Stomach smooth muscle (tissue), 2 donors: ENCODE results near the gene TAF3.

Source experiments
- H3K27ac ChIP-seq: one replicate; pipeline ENCODE4 v1.7.0; 2013; ENCODE audit warnings: mild to moderate bottlenecking, low read length, inconsistent platforms
- H3K27me3 ChIP-seq, 2 donors: one replicate each; pipeline ENCODE4 v1.7.0; 2013; ENCODE audit warnings: low read length in 2 of 2; ENCODE audit not compliant: insufficient read depth in 2 of 2, control insufficient read depth in 1 of 2
- H3K36me3 ChIP-seq, 2 donors: one replicate each; pipeline ENCODE4 v1.7.0; 2013; ENCODE audit warnings: low read length in 2 of 2; ENCODE audit not compliant: control insufficient read depth in 2 of 2, insufficient read depth in 2 of 2
- H3K4me1 ChIP-seq: one replicate; pipeline ENCODE4 v1.7.0; 2013; ENCODE audit warnings: low read length; ENCODE audit not compliant: control insufficient read depth, insufficient read depth
- H3K4me3 ChIP-seq, 2 donors: one replicate each; pipeline ENCODE4 v1.7.0; 2013; ENCODE audit warnings: low read length in 2 of 2
- H3K9ac ChIP-seq, 2 donors: one replicate each; pipeline ENCODE4 v1.7.0; 2013; ENCODE audit warnings: low read length in 2 of 2, mild to moderate bottlenecking in 1 of 2
- H3K9me3 ChIP-seq, 2 donors: one replicate each; pipeline ENCODE4 v1.7.0; 2013; ENCODE audit warnings: low read length in 2 of 2; ENCODE audit not compliant: control insufficient read depth in 2 of 2
- donor health status: healthy.
- donor health status: Pancreatic carcinoma.

The TAF3 gene

DNA sequence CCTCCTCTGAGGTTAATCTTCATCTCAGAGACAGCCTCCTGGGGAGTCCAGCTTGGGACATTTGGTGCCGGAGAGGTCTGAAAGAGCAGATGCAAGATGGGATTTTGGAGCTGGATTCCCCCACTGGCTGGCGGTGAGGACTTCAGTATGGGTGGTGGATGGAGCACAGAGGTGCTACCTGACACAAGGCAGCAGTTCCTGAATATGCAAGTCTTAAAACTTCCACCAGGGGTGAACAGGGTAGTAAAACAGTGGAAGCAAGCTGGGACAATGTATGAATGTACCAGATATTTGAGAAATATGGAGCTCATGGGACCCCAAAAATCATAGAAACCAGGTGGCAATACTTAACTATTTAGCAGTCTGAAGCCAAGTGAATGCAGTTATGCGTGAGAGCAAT, 4.8 kb upstream of the TAF3 start:
- no peaks in the 10 kb centered on the region for H3K27me3 ChIP-seq
- peaks cover 2 to 3% of the 10 kb centered on the region in 2 donors for H3K36me3 ChIP-seq
- no peaks in the 10 kb centered on the region for H3K9me3 ChIP-seq
- no peak overlapping the region for H3K27ac ChIP-seq
- H3K4me1 ChIP-seq, result peaks cover 3% of the 10 kb centered on the region
- no peak overlapping the region for H3K4me3 ChIP-seq
- H3K9ac ChIP-seq, result no peak overlapping the region

DNA sequence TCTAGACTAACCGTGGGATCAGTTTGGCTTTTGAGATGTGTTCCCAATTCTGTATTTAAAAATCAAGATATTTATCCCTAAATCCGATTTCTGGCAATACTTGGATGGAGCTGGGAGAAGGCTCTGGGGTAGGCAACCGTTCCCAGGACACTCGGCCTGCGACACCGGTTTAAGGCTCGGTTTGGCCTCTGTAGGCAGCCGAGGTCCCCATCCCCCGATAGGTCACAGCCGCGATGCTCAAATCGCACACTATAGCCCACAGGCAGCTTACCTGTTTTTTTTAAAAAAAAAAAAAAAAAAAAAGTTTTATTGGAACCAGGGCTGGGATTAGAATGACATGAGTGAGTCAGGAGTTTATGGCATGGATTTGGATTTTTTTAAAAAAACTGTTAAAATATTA, 729 bp upstream of the TAF3 start:
- peak overlapping the region; percentile 64 to 69 for H3K9ac ChIP-seq

DNA sequence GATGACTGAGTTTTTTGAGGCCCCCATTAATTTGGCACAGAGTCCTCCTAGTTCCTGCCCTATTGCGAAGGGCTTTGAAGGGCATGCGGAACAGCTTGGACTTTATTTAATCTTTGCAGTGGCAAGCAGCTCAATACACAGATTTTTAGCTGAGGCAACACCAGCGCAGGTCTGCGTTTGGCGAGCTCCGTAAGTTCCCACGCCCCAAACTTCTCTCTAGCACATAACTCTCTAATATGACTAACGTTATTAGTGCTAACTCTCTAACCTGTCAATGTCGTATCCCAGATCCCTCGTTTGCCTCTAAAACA, 366 bp upstream of the TAF3 start:
- peaks cover 3 to 5% of the 10 kb centered on the region in 2 donors for H3K36me3 ChIP-seq
- H3K27ac ChIP-seq, result no peak overlapping the region
- H3K4me1 ChIP-seq, result peaks cover 17% of the 10 kb centered on the region
- H3K4me3 ChIP-seq, result peak overlapping the region; percentile 84 to 99
- peak overlapping the region; percentile 64 to 69 for H3K9ac ChIP-seq
- H3K27me3 ChIP-seq, result no peaks in the 10 kb centered on the region
- no peaks in the 10 kb centered on the region for H3K9me3 ChIP-seq

More for the DNA sequence above, 729 bp upstream of the TAF3 start:
- H3K36me3 ChIP-seq, result peaks cover 3 to 5% of the 10 kb centered on the region in 2 donors
- H3K4me1 ChIP-seq, result peaks cover 17% of the 10 kb centered on the region
- no peaks in the 10 kb centered on the region for H3K9me3 ChIP-seq
- peak overlapping the region; percentile 84 to 99 for H3K4me3 ChIP-seq
- no peaks in the 10 kb centered on the region for H3K27me3 ChIP-seq
- no peak overlapping the region for H3K27ac ChIP-seq

DNA sequence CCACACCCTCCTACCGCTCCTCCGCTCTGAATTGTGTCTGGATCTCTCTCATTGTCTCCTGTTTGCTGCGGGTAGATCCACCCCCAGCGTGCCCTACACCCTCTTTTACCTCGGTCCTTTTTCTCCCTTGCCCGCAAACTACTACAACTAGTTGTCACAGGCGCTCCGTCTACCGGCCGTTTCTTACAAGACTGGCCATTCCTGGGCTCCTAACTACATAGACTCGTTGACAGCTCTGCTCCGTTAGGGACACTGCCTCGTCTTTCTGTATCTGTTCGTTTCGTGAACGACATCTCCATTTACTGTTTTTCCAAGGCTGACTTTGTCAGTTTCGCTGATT, 786 bp downstream of the TAF3 start:
- Histone ChIP-seq H3K9ac (peak overlapping the region; percentile 64 to 86), H3K27me3 (no peaks in the 10 kb centered on the region), H3K36me3 (peaks cover 3 to 5% of the 10 kb centered on the region in 2 donors), H3K4me3 (peak overlapping the region; percentile 84 to 99), H3K4me1 (peaks cover 17% of the 10 kb centered on the region), H3K9me3 (no peaks in the 10 kb centered on the region), H3K27ac (peak overlapping the region; percentile 18)

DNA sequence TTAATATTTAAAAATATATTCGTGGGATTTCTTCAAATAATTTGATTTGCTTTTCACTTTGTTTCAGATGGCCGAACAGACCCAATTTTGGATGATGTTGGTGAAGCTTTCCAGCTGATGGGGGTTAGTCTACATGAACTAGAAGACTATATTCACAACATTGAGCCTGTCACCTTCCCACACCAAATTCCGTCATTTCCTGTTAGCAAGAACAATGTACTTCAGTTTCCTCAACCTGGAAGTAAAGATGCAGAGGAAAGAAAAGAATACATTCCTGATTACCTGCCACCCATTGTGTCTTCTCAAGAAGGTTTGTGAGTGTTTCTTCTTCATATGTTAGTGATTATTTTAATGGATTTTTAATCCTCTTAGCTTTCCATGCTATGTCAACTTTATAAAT, 5.9 kb downstream of the TAF3 start:
- H3K36me3 ChIP-seq, result peaks cover 14 to 21% of the 10 kb centered on the region in 2 donors
- no peak overlapping the region for H3K27ac ChIP-seq
- no peaks in the 10 kb centered on the region for H3K9me3 ChIP-seq
- no peak overlapping the region for H3K4me3 ChIP-seq
- H3K27me3 ChIP-seq, result no peaks in the 10 kb centered on the region
- peaks cover 9% of the 10 kb centered on the region for H3K4me1 ChIP-seq
- no peak overlapping the region for H3K9ac ChIP-seq

DNA sequence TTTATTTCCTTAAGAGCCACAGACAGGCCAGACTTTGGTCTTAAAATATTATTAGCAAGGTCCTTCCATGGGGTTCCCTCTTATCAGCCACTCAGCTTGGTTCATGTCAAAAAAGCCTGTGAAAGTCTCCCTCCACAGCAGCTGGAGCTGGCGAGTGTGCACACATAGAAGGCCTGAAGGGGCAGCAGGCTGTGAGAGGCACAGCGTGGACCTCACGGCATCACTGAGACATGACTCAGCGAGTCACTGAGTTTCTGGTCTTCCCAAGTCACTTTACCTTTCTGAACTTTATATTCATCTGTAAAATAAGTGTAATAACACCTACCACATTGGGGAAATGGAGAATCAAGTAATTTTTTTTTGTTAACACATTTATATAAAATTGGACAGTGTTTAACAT, 8.7 kb downstream of the TAF3 start:
- H3K27ac ChIP-seq, result no peak overlapping the region
- H3K4me3 ChIP-seq, result no peak overlapping the region
- no peaks in the 10 kb centered on the region for H3K9me3 ChIP-seq
- no peaks in the 10 kb centered on the region for H3K27me3 ChIP-seq
- H3K9ac ChIP-seq, result no peak overlapping the region
- peaks cover 9 to 18% of the 10 kb centered on the region in 2 donors for H3K36me3 ChIP-seq
- no peaks in the 10 kb centered on the region for H3K4me1 ChIP-seq

DNA sequence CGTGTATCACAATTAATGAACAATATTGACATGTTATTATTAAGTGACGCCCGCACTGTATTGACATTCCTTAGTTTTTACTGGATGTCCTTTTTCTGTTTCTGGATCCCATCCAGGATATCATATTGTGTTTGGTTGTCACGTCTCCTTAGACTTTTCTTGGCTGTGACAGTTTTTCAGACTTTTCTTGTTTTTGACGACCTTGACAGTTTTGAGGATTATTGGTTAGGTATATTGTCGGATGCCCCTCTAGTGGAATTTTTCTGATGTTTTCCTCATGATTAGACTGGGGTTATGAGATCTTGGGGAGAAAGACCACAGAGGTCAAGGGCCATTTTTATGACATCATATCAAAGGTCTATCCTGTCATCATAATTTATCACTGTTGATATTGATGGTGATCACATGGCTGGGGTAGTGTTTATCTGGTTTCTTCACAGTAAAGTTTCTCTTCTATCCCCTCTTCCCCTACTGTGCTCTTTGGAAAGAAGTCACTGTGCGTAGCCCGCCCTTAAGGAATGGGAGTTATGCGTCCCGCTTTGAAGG, 11.1 kb downstream of the TAF3 start:
- no peaks in the 10 kb centered on the region for H3K27me3 ChIP-seq
- no peak overlapping the region for H3K9ac ChIP-seq
- H3K9me3 ChIP-seq, result no peaks in the 10 kb centered on the region
- no peak overlapping the region for H3K27ac ChIP-seq
- no peaks in the 10 kb centered on the region for H3K4me1 ChIP-seq
- H3K36me3 ChIP-seq, result peaks cover 7 to 16% of the 10 kb centered on the region in 2 donors
- no peak overlapping the region for H3K4me3 ChIP-seq

DNA sequence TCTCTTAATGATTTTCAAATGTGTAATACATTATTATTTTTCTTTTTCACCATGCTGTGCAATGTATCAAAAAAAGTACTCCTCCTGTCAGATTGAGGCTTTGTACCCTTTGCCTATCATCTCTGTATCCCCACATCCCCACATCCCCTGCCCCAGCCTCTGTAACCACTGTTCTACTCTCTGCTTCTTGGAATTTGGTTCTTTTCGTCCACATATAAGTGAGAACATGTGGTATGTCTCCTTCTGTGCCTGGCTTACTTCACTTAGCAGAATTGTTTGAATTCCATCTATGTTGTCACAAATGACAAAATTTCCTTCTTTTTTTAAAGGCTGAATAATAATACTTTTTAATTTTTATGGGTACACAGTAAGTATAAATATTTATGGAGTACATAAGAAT, 13.8 kb downstream of the TAF3 start:
- Histone ChIP-seq H3K27me3 (no peaks in the 10 kb centered on the region), H3K4me3 (no peak overlapping the region), H3K36me3 (peaks cover 0 to 3% of the 10 kb centered on the region in 2 donors)

DNA sequence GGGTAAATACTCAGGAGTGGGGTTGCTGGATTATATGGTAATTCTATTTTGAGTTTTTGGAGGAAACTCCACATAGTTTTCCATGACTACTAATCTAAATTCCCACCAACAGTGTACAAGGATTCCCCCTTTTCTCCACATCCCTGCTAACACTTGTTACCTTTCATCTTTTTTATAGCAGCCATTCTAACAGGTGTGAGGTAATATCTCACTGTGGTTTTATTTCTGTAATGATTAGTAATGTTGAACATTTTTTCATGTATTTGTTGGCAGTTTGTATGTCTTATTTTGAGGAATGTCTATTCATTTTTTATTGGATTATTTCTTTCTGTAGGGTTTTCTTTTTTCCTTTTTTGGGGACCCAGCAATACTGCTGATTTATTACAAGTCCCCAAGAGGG, 14.9 kb downstream of the TAF3 start:
- H3K9ac ChIP-seq, result no peak overlapping the region
- H3K9me3 ChIP-seq, result no peaks in the 10 kb centered on the region
- no peak overlapping the region for H3K27ac ChIP-seq
- H3K27me3 ChIP-seq, result no peaks in the 10 kb centered on the region
- no peak overlapping the region for H3K4me3 ChIP-seq
- peaks cover 0 to under 1% of the 10 kb centered on the region in 2 donors for H3K36me3 ChIP-seq
- no peaks in the 10 kb centered on the region for H3K4me1 ChIP-seq

More for the DNA sequence above, 13.8 kb downstream of the TAF3 start:
- Histone ChIP-seq H3K9me3 (no peaks in the 10 kb centered on the region), H3K27ac (no peak overlapping the region), H3K4me1 (no peaks in the 10 kb centered on the region), H3K9ac (no peak overlapping the region)

DNA sequence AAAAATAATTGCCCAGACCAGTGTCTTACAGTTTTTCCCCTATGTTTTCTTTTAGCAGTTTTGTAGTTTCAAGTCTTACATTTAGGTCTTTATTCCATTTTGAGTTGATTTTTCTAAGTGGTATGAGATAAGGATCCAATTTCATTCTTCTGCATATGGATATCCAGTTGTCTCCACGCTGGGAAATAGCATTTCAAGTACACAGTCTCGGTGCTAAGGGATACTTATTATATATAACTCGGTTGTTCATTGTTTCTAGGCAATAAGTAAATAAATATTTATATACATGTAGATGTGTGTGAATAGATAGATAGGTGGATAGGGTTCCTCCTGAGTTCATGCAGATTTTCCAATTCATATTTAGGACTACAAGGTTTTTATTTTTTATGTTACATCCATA, 16.0 kb downstream of the TAF3 start:
- H3K36me3 ChIP-seq, result no peaks in the 10 kb centered on the region
- no peaks in the 10 kb centered on the region for H3K27me3 ChIP-seq
- H3K4me3 ChIP-seq, result no peak overlapping the region
- H3K27ac ChIP-seq, result no peak overlapping the region
- H3K4me1 ChIP-seq, result no peaks in the 10 kb centered on the region
- no peak overlapping the region for H3K9ac ChIP-seq
- no peaks in the 10 kb centered on the region for H3K9me3 ChIP-seq

DNA sequence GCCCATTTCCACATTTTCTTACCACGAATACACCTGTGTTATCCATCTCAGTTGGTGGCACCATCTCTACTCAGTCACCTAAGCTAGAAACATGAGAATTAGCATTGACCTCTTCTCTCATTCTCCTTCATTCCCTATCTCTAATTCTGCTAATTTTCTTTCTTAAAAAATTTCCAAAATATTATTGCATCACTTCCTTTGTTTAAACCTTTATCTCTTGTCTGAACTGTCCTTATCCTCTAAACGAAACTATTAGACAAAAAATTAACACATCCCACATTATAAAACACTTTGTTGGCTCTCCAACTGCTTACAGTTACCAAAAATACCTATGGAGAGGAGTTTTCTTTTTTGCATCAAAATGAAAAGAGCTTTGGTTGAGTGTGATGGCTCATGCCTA, 18.3 kb downstream of the TAF3 start:
- no peaks in the 10 kb centered on the region for H3K36me3 ChIP-seq

More for the DNA sequence above, 18.3 kb downstream of the TAF3 start:
- Histone ChIP-seq H3K4me3 (no peak overlapping the region), H3K9ac (no peak overlapping the region), H3K9me3 (no peaks in the 10 kb centered on the region), H3K4me1 (no peaks in the 10 kb centered on the region), H3K27ac (no peak overlapping the region), H3K27me3 (no peaks in the 10 kb centered on the region)
